Measurements from ENCODE around the gene LHFPL6.

Gene LHFPL6

DNA sequence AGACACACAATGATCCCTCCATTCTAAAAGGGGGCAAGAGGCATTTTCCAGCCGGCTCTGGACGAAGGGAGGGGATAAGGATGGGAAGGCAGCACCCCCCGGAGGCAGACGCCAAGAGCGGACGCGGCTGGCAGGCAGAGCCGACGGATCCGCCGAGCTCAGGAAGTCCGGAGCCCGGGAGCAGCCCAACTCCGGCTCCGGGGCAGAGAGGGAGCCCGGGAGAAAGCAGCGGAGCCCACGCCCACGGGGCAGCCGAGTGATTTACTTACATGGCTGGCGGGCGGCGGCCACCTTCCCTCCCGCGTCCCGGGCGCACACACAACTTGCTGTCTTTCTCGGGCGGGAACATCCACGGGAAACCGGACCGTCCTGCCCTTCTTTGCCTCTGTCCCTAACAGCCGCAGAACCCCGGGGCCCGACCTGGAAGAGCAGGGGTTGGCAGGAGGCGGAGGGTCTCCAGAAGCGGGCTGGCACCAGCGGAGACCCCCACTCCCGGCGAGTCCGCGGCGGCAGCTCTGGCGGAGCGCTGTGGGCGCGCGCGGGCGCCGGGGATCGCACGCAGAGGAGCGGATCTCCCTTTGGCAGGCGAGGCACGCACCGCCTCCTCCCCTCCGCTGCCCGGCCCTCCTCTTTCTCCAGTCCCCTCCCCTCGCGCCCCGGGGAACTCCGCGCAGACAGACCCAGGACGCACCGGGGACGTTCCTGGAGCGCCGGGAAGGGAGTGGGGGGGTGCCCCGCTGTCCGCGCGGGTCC is at the start of gene LHFPL6:
TSS of gene LHFPL6 (minus strand) at position 580 of the 753 bp plus-strand sequence.
- no peak for DNase-seq (ENCODE audit: low read depth)

DNA sequence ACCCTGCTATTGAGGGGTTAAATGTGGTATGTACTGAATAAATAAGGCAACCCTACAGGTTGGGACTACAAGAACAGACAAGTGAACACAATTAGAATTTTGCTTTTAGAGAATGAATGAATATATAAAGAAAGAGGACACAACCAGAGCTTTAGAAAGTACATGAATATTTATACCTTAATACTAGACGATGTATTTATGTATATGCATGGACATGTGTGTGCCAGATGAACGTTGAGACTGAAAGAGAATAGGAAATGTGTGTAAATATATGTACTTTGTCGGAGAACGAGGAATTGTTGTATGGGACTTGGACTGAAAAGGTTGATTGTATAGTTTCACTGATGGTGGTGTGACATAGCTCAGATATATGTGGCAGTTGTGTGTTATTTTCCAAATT is 43.1 kb upstream of the LHFPL6 start:
- no peak for DNase-seq (ENCODE audit: low read depth)

DNA sequence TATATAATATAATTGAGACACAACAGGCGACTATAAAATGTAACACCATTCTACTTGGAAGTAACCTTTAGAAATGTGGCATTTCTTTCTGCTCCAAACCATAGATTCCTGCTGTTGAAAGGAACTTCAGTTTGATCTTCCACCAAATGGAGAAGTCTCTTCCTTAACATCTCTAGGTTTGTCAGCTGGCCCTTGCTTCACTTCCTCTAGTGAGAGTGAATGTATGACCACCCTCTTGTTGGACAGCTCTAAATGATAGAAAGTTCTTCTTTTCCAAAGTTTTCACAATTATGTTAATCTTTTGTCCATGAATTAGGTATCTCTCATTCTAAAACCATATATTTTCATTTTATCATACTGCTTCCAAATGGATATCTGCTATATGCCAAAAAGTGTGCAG is 38.7 kb upstream of the LHFPL6 start:
- no peak for DNase-seq (ENCODE audit: low read depth)

DNA sequence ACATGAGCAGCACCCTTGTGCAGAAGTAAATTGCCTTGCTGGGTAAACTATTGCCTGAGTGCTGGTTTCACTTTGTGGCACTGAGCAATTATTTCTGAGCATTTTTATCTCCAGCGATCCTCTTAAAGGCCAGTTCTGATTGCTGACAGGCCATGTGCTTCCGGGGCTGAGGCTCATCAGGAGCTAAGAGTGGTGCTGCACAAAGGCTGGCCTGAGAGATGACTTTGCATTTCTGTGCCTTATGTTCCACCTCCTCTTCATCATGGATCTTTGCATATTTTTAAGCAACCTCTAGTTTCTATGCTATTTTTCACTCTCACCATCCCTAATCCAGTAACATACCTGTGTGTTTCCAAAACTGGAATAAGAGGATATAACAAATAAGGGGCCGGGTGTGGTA is 34.9 kb upstream of the LHFPL6 start:
- no peak for DNase-seq (ENCODE audit: low read depth)

DNA sequence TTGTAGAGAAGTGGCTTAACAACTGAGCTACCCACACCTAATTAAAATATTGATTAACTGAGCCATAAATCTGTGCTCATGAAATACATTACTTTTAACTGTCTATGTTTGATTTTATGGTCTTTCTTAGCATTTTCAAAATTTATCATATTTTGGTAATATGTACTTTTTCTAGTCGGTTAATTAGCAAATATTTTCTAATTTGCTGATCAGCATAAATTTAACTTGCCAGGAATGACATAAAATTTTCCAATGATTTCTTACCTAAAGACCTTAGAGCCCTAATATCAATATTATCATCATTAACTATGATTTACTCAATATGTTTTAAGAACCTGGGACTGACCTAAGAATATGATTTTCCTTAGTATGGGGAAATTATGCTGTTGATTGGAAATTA is 32.6 kb upstream of the LHFPL6 start:
- no peak for DNase-seq (ENCODE audit: low read depth)

DNA sequence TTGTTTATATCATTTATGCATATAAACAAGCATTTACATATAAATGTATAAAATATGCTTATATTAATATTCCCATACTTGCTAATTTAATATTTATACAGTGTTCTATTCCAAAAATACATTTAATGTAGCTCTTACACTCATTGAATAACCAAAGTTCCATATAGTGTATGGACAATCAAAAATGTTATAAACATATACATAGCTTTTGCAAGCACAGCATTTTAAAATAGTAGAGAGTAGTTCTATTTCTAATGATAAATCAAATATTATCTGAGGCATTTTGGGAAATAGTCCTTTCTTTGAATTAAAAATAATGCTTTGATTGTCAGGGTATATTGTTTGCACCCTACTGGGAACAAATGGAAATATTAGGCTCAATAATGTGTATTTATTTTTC is 30.0 kb upstream of the LHFPL6 start:
- DNase-seq (ENCODE audit: low read depth) = no peak

DNA sequence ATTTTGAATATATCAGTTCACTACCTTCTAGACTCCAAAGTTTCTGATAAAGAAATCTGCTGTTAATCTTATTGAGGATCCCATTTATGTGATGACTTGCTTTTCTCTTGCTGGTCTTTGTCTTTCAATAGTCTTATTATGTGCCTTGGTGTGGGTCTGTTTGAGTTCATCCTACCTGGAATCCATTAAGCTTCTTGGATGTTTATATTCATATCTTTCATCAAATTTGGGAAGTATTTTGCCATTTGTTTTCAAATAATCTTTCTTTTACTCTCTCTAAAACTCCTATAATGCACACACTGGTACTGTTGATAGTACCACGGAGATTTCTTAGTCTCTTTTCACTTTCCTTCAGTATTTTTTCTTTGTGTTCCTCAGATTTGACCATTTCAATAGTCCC is 28.3 kb upstream of the LHFPL6 start:
- no peak for DNase-seq (ENCODE audit: low read depth)

DNA sequence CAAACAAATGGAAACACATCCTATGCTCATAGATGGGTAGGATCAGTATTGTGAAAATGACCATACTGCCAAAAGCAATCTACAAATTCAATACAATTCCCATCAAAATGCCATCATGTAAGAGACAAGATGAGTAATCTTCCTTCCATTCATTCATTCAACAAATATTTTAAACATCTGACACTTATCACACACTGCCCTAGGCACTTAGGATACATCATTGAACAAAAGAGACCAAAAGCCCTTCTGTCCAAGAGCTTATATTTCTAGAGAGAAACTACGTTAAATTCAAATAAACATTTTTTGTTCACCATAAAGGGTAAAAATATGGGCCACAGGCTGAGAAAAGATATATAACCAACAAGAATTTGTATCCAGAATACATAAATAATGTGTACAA is 20.5 kb upstream of the LHFPL6 start:
- no peak for DNase-seq (ENCODE audit: low read depth)

DNA sequence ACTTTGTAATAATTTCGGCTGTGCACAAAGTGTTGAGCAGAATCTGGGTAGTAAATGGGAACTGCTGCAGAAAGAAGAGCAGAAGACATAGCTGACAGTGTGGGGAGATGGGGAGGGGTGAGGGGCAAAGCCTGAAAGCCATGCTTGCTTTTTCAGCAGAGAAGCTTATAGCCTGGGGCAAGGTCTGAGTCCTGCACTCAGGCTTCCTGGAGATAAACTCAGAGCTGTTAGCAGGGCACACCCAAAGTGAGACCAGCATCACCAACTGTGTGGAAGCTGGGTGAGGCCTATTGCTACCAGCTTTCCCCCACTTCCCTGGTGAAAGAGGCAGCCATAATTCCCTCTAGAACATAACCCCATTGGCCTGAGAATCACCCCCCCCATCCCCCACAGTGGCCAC is 15.6 kb upstream of the LHFPL6 start:
- no peak for DNase-seq (ENCODE audit: low read depth)

DNA sequence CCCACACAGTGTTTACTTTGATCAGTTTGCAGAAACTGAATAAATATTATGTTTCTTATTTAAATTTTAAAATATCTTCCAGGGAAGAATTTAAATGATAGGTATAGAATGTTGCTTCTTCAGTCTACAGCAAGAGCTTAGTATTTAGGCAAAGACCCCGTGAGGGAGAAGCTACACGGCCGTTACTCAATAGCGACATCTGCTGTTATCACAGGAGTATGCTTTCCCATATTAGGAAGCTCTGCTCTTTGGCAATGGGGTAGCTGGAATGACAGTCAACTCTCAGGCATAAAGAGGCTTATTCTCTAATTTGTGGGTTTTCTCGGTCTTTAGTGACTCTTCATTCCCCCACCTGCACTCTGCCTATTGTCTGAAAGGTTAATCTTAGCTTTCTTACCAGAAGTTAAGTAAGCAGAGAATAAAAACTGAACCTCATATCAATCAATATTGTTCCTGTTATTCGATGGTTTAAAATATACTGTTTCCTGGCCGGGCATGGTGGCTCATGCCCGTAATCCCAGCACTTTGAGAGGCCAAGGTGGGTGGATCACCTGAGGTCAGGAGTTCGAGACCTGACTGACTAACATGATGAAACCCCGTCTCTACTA is 13.2 kb upstream of the LHFPL6 start:
- no peak for DNase-seq (ENCODE audit: low read depth)

DNA sequence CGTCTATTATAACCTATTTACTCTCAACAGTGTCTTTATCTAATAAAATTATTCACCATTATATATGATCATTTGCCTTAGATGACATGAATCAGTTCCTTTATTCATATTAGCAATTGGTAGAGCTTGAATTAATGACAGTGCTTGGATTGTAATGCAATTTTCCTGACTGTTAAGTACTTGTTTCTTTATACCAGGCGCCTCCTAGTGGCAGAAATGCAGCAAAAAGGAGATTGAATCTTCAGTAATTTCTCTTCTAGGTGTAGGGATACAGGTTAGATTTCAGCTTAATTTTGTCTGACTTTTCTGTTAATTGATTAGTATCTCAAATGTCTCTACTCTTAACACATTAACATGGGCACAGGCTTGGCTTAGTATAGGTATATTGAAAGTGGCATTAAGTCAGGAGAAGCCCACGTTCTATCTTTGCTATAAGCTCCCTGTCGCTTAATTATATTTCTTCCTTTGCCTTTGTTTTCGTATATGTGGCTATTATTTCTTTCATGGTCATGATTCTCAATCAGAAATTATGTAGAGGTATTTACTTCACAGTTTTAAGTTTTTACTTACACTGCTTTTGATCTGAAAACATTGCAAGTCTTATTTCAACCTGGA is 9.1 kb upstream of the LHFPL6 start:
- no peak for DNase-seq (ENCODE audit: low read depth)

DNA sequence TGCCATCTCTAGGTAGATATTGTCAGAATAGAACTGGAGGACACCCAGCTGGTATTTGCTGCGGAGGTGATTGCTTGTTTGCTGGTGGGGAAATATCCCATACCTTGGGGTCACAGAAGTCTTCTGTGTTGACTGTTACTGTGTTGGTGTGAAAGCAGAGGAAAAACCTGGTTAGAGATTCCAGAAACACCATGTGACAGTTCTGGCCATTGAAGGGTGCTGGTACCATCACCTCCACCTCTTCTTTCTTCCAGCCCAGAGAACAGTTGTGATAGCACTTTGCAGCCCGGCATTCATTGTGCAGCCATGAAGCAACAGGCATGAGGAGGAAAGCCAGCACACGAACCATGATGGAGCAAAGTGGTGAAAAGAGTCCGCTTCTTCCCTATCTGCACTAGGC is 4.9 kb upstream of the LHFPL6 start:
- no peak for DNase-seq (ENCODE audit: low read depth)

DNA sequence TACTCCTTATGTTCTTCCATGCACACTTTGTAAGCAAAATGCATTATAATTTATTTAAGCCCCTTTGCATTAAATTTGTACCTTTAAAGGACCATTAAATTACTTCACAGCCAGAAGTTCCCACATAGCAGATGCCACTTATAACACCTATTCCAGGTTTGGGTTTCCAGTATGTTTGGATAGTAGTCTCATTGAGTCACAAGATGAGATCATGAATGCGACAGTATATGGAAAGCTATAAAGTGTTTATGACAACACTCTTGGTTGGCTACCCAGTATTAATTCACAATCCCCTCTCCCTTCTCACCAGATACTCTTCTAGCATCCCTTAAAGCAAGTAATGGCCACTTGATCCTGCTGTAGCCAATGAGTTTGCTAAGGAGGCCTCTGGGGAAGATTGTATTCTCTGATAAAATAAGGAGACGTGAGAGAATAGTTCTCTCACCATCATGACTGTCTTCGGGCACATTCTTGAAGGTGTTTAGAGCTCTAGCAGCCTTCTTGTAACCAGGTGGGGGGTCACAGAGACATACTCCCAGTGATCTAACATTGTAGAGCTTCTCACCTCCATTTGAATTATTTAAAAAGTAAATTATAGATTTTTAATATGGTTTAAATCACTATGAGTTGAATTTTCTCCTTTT is 2.8 kb upstream of the LHFPL6 start:
- DNase-seq (ENCODE audit: low read depth) = no peak

DNA sequence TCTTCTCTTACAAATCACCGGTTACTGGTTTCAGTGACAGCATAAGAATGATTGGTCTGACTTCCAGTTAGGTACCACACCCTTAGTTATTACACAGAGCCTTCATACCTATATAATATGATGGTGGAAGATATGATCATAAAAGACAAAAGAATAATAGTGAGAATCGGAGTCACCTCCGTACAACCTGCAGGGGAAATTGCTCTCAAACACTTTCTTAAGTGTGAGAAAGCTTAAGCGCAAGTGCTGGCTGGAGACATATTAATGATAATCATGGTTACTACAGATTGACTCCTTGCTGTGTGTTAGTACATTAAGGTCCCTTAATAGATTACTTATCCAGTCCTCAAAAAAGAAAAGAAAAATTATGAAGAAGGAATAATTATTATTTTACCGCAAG is 1.8 kb upstream of the LHFPL6 start:
- no peak for DNase-seq (ENCODE audit: low read depth)

DNA sequence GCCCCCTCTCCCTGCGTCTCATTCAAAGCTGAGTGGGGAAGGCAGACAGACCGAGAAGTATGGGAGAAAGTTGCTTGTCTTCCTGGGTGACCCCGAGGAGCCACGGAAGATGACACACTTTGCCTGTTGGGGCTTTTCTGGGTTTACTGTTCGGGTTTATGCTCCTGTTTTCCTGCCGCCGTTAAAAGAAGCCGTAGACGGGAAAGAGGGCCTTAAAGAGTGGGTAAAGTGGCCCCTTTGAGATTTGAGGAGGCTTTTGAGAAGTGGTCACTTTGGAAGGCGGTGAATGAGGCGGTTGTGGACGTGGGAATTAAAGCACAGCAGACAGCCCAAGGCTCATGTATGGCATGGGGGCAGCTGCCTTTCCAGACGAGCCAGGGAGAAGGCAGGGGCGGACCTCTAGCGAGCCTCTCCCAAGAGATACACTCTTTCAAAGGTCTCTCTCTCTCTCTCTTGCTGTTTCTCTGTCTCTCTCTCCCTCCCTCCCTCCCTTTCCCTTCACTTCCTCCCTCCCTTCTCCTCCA is 493 bp upstream of the LHFPL6 start:
- DNase-seq (ENCODE audit: low read depth) = no peak

DNA sequence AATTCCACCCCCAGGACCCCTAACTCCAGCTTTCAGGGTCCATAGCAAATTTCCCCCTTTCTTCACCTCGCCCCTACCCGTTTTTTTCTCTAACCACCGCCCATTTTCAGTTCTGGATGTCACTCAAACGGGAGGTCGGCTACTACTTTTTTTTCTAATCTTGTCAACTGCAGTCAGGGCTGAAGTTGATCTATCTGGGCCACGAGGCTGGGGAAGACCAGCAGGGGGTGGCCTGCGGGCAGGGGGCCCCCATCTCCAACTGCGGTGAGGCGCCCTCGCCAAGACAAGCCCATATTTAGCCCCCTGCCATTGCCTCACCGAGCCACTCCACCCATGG is 748 bp downstream of the LHFPL6 start:
- DNase-seq (ENCODE audit: low read depth) = no peak

DNA sequence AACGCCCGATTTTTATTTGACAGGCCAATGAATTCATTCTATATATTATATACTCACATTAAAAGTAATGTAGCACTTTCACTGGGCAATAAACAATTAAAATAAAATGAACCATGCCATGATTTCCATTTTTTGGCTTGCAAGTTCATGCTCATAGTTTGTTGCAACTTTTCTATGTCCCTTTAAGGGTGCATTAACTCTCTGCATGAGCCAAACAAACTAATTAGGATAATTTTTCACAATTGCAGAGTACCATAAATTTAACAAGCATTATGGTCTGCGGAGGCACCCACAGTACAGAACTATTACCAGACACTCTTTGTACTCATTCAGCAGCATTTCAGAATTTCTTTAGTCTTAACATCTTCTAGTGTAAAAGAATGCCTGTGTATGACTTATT is 1.4 kb downstream of the LHFPL6 start:
- DNase-seq (ENCODE audit: low read depth) = no peak

DNA sequence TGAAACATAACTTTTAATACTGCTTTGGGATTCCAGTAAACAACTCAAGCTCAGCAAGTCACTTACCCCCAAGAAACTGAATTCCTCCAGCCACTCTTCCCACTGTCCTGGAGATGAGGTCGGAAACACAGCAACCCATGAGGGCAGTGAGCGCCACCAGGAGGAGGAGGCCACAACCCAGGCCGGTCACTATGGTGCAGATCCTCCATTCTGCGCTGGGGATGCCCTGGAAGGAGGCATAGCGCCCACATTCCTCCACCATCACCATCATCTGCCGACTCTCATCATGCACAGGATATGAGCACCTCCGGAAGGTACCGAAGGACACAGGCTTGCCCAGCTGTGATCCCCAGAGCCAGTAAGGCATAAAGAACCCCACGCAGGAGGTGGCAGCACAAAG is 2.2 kb downstream of the LHFPL6 start:
- no peak for DNase-seq (ENCODE audit: low read depth)

DNA sequence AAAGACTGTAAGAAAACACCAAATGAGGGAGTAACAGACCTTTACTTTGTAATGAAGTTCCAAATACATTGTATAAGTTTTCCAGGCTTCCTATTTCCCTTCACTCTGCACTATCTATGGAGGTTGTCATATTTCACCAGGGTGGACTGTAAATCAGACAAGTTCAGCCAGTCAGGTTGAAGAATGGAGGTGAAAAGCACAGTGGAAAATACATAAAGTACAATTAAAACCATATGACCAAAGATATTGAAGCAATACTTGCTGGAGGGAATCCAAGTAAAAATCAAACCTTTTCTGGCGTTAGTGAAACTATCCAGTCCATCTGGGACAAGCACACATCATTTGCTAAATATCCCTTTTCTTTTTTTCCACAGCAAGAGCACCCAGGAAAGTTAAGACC is 3.2 kb downstream of the LHFPL6 start:
- no peak for DNase-seq (ENCODE audit: low read depth)

DNA sequence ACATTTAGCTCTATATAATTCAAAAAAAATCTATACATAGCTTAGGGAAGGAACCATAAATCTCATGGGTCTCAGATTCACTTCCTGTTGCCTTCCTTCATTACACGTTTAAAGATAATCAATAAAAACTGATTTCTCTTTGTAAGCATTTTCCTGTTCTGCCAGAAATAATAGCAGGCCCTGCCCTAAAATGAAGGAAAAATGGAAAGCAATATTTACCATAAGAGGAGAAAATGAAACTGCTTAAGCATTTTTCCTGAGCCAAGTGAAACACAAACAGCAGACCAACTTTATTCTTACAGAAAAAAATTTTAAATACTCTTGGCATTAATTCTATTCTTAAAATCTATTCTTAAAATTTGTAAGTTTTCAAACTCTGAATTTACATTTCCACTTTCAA is 4.0 kb downstream of the LHFPL6 start:
- DNase-seq (ENCODE audit: low read depth) = no peak

DNA sequence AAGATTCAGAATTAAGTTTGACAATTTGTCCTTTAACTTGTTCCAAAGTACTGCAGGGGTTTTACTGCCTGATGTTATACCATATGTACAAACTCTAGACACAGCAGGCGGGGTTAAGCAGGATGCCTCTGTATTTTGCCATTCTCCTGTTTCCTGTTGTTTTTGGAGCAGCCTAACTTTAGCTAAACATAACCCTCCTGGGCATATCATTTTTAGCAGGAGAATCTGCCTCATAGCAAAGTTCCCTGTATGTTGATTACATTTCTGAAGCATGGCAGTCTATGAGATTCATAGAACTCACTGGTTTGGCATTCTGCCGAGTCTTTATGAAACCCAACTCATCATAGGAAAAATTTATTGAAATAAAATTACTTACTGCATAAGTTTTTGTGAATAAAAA is 5.2 kb downstream of the LHFPL6 start:
- no peak for DNase-seq (ENCODE audit: low read depth)

DNA sequence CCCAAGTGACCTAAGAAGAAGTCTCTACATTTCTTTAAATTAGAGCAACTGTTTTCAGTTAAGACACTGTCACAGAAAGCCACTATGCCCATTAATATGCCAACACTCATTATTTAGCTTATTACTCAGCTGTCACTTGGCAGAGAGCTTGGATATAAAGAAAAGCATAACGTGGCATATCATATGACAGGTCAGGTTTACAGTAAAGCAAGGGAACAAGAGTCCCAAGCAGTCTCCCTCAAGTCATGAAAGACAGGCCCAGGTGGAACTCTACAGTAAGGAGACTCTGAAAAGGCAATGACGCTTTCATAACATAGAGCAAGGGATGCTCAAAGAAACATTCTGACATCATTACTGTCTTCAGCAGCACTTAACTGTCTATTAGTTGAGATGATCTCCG is 6.3 kb downstream of the LHFPL6 start:
- DNase-seq (ENCODE audit: low read depth) = no peak

DNA sequence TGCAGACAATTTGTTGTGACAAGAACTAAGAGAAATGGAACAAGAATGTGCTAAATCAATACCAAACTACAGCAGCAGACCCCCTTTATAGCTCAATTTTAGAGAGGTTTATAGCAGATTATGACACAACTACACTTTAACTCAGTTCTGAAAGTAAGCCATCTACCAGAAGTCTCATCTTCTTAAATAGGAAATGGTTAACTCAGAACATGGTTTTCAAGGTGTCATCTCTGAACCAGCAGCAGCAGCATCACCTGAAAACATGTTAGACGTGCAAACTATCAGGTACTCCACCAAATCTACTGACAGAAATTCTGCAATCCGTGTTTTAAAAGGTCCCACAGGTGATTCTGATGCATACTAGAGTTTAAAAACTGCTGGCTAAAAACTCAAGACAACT is 6.8 kb downstream of the LHFPL6 start:
- no peak for DNase-seq (ENCODE audit: low read depth)

Measured in CMK (cell line).